Stimulated activated CD4-positive, alpha-beta T cell treated with anti-CD3 and anti-CD28 coated beads, Interleukin-12 subunit alpha, Interleukin-12 subunit beta, amount 100 ng/mL, for 48 hours (primary cell): ENCODE measurements around the gene ANO6.
"Not testable (repeated sequence)": the region's sequence is repeated elsewhere in the genome, so short reads cannot be mapped to it uniquely, and the experiment has no call there.

Source experiments
- DNase-seq, 3 donors: peaks; one replicate each; pipeline ENCODE4 v3.0.0-alpha.2; 2020; ENCODE audit warnings: low read depth in 2 of 3, low spot score in 1 of 3

ANO6 gene

DNA sequence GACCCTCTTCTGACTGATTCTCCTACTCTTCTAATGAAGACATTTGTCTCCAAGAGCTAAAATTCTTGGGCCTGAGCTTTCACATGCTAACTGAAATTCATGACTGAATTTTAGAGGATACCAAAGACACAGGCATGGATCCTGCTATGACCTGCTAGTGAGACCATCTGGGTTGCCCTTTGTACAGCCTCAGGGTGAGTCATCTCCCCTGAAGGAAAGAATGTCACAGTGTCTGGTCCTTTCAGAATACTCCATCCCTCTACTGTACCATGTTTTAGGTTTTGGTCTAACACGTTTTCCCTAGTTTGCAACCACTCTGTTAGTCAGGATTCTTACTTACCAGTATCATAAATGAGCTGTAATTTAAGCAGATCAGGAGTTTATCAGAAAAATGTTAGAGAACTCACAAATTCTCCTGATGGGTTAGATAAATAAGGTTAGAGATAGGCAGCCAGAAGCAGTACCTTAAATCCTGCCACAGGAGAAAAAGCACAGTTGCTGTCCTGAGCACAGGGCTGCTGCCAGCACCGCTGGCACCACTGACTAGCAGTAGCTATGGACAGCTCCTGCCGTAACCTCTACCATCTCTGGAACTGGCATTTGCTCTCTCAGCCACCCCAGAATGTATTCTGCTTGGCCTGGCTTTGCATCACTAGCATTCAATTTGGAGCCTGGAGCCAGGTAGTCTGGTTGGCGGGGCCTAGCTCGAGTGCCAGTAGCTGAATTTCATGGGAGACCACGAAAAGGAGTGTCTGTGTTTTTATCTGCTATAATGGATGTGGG, 127.6 kb downstream of the ANO6 start:
- no peak for DNase-seq

DNA sequence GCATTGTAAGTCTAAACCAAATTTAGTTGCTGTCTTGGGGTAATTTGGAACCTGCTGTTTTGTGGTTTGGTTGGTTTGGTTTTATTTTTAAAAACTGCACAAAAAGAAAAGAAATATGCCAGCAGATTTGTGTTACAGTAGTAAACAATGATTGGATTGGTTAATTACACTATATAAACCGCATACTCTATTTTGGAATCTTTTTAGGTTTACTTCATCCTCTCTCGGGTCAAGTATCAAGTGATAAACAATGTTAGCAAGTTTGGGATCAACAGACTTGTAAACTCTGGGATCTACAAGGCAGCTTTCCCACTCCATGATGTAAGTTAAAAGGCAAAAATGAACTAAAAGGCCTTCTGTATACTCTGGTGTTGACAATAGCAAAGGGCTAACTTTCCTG, 132.4 kb downstream of the ANO6 start:
- no peak for DNase-seq

DNA sequence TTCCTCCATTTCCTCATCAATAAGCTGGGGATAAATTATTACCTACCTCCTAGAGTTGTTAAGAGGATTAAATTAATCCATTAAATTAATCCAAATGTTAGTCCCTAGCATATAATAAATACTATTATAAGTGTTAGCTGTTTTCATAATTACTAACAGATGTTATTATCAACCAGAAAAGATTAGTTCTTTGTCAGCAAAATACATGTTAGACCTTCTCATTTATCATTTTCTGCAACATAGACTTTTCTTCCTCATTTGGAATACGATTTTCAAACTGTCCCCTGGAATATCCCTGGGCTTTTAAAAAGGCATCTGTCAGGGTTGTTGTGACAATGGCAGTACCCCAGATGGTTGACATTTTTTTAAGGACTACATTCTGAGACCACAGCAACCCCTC, 133.1 kb downstream of the ANO6 start:
- no peak for DNase-seq

DNA sequence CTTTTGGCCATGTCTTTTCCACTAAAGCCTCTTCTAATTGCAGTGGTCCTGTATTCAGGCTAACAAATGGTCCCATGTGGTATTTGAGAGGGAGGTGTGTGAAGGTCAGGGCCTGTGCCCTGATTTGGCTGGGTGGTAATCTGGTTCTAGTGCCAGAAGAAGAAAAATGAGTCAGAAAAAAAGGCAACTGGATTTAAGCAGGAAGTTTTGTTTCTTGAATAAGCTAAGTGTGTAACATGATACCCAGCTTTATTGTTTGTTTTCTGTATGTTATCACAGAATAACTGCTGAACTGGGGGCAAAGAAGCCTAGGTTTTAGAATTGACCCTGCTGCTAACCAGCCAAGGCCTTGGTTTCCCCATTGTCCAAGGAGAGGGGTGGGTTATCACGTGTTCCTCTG, 134.0 kb downstream of the ANO6 start:
- no peak for DNase-seq

DNA sequence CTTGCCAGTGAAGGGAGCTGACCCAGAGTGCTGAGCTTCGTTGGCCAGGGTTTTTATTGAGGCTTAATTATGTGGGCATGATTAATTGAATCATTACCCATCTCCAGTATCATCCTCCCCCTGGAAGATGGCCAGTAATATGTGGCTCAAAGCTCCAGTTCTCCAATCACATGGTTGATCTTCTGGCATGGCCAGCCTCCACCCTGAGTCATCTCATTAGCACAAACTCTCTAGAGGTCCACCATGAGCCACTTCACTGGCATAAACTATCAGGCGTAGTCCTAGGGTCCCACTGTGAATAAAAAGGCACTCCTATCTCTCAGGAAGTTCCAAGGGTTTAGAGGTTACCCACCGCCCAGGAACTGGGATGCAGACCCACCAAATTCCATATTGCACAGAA, 135.0 kb downstream of the ANO6 start:
- DNase-seq, result no peak

DNA sequence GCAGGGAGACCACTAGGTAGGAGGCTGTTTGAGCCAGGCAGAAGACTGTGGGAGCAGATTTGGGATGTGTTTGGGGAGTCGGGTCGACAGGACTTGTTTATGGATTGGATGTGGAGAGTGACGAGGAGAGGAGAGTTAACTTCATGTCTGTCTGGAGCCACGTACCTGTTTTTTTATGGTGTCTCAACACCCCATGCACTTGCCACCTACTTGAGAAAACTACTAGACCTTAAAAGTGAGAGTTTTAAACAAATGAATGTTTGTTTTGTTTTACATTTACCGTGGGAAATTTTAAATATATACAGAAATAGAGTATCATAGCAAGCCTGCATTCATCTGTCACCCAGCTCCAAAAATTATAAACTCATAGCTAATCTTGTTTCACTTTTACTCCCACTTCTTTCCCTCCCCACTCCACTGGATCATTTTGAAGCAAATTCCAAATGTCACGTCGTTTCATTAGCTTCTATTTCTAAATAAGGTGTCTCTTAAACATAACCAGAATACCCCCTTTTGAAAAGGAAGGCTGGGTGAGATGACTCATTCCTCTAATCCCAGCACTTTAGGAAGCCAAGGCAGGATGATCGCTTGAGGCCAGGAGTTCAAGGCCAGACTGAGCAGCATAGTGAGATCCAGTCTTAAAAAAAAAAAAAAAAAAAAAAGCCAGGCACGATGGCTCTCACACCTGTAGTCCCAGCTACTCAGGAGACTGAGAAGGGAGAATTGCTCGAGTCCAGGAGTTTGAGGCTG, 136.2 kb downstream of the ANO6 start:
- DNase-seq, result no peak

GRCh38 chr12:45353944-45354343, 138.0 kb downstream of the ANO6 start:
- DNase-seq, result no peak

GRCh38 chr12:45354399-45354798, 138.5 kb downstream of the ANO6 start:
- no peak for DNase-seq

- no peak for DNase-seq
These were observed 139.8 kb downstream of the ANO6 start for GRCh38 chr12:45355730-45356129.

DNA sequence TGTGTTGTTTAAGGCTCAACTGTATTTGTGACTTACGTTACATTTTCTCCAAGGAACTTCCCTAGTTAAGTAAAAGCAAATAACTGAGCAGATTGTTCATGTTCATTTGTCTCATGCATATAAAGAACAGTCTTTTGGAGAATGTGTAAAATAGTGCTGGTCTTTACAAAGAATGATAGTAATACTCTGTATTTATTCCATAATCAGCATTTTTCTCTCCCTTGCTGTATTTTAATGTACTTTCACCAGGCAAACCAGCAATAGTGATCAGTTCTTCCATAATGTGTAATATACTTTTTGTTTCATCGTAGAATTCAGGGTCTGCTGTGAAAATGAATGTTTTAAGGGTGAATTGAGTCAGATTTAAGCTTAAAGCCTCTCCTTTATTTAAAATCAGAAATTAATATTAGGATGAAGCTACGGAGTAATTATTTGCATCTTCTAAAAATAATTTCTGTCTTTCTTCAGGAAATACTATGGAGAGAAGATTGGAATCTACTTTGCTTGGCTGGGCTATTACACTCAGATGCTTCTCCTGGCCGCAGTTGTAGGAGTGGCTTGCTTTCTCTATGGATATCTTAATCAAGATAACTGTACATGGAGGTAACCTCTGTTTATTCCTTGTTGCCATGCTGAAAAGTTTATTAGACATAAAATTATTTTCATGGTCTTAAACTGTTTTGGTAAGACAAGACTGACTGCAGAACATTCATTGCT, 141.1 kb downstream of the ANO6 start:
- no peak for DNase-seq

DNA sequence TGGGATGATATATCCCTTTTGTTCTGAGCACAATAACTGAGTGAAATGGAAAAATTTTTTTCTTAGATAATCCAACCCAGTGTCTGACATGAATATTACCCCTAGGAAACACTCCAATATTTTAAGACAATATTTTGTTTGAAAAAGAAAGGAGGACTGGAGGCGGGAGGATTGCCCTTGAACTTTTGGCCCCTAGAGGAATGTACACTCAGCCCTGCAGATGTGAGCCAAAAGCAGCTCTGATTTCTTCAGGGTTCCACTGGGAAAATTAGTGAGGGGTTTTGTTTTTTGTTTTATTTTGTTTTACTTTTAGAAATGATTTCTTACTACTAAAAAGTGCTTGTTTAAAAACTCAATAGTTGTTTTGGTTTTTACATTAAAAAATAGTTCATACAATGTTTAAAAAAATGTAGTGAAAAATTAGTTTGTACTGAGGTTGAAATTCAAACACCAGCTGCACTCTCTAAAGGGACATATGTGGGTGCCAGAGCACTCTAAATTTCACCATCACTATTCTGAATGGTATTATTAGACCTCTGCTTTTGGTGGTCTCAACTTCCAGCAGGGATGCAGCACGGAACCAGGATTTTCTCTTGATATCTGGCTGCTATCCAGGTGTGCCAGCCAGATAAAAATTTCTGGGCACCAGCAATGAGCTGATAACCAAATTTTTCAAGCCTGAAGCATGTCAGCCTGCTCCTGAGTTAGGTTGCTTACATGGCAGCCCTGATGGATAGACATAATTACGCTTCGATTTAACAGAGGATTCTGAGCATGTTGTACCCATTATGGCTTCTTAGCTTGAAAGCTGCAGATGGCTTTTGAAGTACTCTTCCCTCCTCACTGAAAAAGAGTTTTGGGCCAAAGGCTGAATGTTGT, 141.9 kb downstream of the ANO6 start:
- no peak for DNase-seq

DNA sequence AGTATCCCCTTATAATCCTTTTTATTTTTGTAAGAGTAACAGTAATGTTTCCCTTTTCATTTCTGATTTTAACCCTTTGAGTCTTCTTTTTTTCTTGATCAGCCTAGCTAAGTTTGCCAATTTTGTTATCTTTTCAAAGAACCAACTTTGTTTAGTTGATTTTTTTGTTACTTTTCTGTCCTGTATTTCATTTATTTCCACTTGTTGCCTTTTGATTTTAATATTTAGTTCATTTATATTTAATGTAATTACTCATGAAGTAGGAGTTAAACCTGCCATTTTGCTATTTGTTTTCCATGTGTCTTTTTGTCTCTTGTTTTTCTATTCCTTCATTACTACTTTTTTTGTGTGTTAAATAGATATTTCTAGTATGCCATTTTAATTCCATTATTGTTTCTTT, 146.4 kb downstream of the ANO6 start:
- DNase-seq, result no peak

- DNase-seq, result no peak
These were observed 148.0 kb downstream of the ANO6 start for GRCh38 chr12:45363903-45364302.

- DNase-seq, result no peak
These were observed 153.1 kb downstream of the ANO6 start for GRCh38 chr12:45368841-45369489.

GRCh38 chr12:45377815-45378214, 161.9 kb downstream of the ANO6 start:
- DNase-seq, result no peak

- no peak for DNase-seq
These were observed 163.4 kb downstream of the ANO6 start for GRCh38 chr12:45379261-45379660.

DNA sequence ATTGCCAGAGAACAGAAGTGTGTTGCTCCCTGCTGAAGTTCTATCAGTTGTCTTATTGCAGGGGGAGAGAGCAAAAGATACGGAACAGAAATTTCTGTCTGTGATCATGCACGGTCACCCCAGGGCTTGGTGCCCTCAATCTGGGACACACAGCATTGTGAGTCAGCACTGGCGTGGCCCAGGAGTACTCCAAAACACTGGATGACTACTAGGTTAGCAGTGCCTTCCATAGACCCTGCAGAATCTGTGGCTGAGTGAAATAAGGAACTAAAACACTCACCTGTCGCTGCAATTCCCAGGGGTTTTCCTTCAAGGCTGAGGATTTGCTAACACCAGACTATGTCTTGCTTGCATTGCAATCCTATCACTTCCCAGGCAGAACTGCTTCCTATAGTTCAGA, 165.5 kb downstream of the ANO6 start:
- no peak for DNase-seq

DNA sequence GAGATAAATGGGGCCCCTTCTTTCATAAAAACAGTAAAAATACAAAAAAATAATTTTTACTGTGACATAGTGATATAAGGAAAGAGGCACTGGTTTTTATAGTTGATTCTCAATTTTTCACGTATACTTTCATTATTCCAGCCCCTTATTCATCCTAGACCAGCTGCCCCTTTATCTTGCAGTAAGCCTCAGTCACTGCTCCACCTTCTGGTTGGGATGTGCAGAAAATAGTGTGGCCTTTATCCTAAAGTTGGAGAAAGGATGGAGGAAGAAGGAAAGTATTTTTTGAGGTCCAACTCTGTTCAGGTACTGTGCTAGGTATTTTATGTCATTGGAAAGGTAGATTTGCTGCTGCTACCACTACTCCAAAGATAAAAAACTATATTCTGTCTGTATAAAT, 172.7 kb downstream of the ANO6 start:
- DNase-seq, result no peak

- DNase-seq, result no peak
These were observed 173.5 kb downstream of the ANO6 start for GRCh38 chr12:45389426-45389825.

DNA sequence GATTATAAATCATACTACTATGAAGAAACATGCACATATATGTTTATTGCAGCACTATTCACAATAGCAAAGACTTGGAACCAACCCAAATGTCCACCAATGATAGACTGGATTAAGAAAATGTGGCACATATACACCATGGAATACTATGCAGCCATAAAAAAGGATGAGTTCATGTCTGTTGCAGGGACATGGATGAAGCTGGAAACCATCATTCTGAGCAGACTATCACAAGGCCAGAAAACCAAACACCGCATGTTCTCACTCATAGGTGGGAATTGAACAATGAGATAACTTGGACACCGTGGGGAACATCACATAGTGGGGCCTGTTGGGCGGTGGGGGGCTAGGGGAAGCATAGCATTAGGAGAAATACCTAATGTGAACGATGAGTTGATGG, 181.6 kb downstream of the ANO6 start:
- DNase-seq, result not testable (repeated sequence)

- no peak for DNase-seq
These were observed 182.7 kb downstream of the ANO6 start for GRCh38 chr12:45398552-45398951.
